Midbrain (tissue), 1 donor: ENCODE results near the gene EYA2.
"Not testable (repeated sequence)": the region's sequence is repeated elsewhere in the genome, so short reads cannot be mapped to it uniquely, and the experiment has no call there.

ENCODE experiments used
- DNase-seq: peaks from one replicate; lab custom pipeline; 2025; lab: John Stamatoyannopoulos, UW

The EYA2 gene, protein sequence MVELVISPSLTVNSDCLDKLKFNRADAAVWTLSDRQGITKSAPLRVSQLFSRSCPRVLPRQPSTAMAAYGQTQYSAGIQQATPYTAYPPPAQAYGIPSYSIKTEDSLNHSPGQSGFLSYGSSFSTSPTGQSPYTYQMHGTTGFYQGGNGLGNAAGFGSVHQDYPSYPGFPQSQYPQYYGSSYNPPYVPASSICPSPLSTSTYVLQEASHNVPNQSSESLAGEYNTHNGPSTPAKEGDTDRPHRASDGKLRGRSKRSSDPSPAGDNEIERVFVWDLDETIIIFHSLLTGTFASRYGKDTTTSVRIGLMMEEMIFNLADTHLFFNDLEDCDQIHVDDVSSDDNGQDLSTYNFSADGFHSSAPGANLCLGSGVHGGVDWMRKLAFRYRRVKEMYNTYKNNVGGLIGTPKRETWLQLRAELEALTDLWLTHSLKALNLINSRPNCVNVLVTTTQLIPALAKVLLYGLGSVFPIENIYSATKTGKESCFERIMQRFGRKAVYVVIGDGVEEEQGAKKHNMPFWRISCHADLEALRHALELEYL

GRCh38 chr20:46894579-46894958, at the start of gene EYA2:
TSS of gene EYA2 (plus strand) at chr20:46894843. CDS start at chr20:46990011, 95,168 bp downstream.
- DNase-seq: no peak

GRCh38 chr20:46844965-46845364, 49.7 kb upstream of the EYA2 start:
- DNase-seq: no peak

DNA sequence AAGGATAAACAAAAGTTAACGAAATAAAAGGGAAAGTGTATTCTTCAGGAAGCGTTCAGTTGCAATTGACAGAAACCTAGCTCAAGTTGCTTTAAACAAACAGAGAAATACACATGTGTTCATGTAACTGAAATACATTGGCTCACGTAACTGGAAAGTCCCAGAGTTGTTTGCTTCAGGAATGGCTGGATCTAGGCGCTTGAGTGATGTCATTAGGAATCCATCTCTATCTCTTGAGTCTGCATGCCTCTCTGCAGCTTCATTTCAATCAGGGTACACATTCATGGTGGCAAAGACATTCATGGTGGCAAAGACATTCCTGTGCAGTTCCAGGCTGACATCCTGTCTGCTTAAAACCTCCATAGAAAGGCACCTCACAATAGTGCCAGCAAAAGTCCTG, 45.4 kb upstream of the EYA2 start:
- DNase-seq: no peak

DNA sequence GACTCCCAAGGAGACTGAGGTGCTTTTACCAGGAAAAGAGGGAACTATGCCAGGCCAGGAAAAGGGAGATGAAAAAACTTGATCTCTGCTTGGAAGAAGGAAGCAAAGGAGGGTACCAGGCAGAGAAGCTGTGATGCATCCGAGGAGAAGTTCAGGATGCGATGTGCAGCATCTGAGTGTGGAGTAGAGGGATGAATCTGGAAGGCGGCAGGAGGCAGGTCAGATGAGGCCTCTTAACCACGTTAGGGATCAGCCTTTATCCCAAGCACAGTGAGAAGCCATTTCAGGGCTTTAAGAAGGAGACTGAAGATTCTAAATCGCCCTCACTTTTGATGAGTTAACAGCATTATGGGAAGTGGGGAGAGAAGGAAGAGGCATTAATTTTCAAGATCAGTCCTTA, 44.9 kb upstream of the EYA2 start:
- DNase-seq: no peak

DNA sequence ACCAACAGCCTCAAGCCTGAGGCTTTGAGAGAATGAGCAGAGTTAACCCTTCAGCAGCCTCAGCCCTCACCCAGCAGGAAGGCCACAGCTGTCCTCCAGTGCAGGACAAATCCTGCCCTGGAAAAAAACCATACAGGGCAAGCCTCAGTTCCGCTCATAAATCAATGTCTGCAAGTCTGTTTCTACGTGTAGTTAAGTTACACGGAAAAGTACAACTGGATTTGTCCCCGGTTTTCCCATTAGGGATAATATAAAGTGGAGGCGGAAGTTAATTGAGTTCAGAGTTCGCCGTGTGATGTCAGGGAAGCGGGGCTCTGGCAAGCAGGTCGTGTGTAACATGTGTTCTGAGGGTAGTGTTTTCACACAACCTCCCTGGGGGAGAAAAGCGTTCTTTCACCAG, 44.2 kb upstream of the EYA2 start:
- DNase-seq: no peak

GRCh38 chr20:46850896-46851295, 43.7 kb upstream of the EYA2 start:
- no peak for DNase-seq

DNA sequence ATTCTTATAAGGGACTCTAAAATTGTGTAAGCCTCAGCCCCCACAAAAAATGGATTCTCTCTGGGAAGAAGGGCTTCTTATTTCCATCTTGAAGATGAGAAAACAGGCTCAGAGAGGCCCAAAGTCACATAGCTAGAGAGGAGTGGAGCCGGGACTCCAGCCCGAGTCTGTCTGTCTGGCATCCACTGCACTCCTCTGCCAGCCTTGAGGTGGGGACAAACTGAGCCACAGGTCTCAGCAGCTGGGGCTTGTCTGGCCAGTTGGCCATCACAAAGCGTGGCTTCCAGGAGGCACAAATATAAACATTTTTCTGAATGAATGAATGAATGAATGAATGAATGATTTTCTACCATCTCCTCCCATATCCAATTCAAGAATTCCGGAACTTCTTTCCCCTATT, 42.9 kb upstream of the EYA2 start:
- no peak for DNase-seq

- no peak for DNase-seq
These were observed 42.3 kb upstream of the EYA2 start for GRCh38 chr20:46852313-46852712.

DNA sequence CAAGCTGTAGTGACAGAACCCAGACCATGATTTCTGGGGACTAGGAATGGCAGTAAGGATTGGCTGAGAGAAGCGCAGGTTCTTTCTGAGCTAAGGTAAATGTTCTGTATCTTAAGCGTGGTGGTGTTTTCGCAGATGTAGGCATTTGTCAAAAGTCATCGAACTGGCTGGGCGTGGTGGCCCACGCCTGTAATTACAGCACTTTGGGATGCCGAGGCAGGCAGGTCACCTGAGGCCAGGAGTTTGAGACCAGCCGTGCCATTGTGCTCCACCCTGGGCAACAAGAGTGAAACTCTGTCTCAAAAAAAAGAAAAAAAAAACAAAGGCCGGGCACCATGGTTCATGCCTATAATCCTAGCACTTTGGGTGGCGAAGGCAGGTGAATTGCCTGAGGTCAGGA, 40.7 kb upstream of the EYA2 start:
- no peak for DNase-seq

- DNase-seq: no peak
These were observed 37.4 kb upstream of the EYA2 start for GRCh38 chr20:46857061-46857831.

- DNase-seq: no peak
These were observed 28.8 kb upstream of the EYA2 start for GRCh38 chr20:46865824-46866223.

GRCh38 chr20:46870041-46870440, 24.6 kb upstream of the EYA2 start:
- no peak for DNase-seq

DNA sequence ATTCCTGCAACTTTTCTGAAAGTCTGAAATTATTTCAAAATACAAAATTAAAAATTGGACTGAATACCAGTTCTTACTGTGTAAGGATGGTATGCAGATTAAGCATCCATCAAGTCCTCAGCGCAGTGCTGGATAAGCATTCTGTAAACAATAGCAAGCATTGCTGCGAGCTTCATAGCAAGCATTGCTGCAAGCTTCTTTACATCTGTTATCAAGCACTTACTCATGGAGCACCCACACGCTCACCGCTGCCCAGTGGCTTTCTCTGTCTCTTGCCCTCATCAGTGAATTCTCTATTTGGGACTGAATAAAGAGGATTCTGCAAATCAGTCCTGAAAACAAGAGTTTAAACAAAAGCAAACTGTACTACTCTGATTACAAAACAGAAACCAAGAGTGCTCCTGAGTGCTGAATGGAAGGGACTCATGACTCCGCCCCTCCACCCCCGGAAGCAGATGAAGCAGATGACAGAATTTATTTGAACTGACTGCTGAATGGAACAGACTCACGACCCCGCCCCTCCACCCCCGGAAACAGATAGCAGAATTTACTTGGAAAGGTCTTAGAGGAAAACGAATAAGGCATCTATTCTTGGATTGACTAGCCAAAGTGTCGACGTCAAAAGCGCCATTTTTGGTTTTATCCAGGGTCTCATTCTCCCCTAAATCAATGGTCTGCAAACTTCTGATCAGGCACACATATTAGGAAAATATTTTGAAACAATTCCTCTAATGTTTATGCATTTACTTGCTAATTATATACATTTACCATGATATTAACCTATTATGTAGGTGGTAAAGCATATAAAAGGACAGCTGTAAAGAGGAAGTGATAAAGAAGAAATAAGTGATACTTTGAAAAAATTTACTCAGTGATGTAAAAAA, 22.1 kb upstream of the EYA2 start:
- no peak for DNase-seq

DNA sequence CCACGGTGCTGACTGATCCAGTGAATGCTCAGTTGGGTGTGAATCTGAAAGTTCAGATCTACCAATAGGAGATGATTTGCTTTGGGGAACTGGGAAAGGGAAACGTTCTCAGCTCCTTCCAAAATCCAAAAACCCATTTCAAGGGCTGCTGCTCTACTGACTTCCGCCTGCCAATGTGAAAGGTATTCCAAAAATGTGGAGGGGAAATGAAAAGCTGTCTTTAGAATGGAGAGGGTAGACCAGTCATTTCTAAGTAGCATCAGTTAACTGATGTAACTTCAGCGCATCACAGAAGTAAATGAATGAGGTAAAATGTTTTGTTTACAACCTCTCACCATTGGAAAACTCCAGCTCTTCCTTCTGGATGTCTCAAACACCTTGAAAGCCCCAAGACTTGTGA, 19.6 kb upstream of the EYA2 start:
- no peak for DNase-seq

- no peak for DNase-seq
These were observed 15.3 kb upstream of the EYA2 start for GRCh38 chr20:46879386-46879785.

DNA sequence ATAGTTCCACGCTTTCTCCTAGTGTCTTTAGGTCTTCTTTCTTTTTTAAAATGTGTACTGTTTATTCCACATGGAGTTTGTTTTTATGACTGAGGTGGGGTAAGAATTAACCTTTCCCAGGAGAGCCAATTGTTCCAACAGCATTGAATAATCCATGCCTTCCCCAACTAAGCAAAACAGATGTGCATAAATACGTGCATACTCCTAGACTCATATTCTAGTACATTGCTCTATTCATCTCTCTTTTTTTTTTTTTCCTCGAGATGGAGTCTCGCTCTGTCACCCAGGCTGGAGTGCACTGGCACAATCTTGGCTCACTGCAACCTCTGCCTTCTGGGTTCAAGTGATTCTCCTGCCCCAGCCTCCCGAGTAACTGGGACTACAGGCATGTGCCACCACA, 14.7 kb upstream of the EYA2 start:
- DNase-seq: not testable (repeated sequence)

DNA sequence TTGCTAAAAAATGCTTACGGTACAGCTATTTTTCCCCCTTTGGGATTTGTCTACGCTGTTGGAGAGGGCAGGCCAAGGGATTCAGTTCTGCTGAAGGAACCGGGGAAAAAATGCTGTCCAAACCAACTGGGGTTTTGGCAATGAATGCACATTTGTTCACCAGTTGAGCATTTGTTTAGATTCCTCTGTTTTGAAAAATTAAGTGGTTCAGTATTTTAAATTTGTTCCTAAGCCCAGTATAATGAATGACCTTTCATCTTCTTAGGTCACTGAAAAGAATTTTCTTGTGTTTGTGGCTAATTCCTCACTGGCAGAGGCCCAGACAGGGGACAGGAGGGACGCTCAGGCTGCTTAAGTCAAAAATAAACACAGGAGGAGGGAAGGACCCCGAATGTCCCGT, 10.8 kb upstream of the EYA2 start:
- DNase-seq: no peak

GRCh38 chr20:46890682-46891081, 4.0 kb upstream of the EYA2 start:
- DNase-seq: no peak

DNA sequence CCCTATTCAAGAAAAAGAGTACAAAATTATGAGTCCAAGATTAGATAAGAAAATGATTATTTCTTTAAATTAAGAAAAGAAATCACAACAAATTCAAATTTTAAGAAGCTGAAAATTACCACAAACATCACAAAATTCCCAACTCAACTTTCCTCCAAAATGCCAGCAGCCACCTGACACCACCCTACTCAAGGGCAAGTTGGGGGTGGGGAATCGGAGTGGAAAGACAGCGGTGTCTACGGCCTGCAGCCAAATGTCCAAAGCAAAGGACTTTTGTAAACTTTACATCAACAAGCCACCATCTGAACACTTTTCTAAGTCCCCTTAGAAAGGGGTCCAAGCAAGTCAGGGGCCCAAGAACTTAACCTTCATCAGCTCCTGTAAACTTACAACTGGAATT, 1.6 kb upstream of the EYA2 start:
- DNase-seq: no peak

GRCh38 chr20:46893877-46894578, 615 bp upstream of the EYA2 start:
- DNase-seq: no peak
